GM23338 (cell line): ENCODE measurements around the gene DDTL.
"Not testable (repeated sequence)": the region's sequence is repeated elsewhere in the genome, so short reads cannot be mapped to it uniquely, and the experiment has no call there.

ENCODE experiments used
- CREB1 ChIP-seq: fragments of 250-450 bp; sonication (Bioruptor Pico); IDR thresholded peaks from 2 replicates; pipeline ENCODE4 v1.5.0; 2020; ENCODE audit warnings: low read depth, mild to moderate bottlenecking, moderate library complexity
- EZH2 ChIP-seq: fragments of 200-600 bp; sonication (generic); IDR thresholded peaks from one replicate; pipeline ENCODE4 v1.8.0; 2017; ENCODE audit warnings: antibody characterized with exemption, mild to moderate bottlenecking, low read depth; ENCODE audit not compliant: unreplicated experiment
- EZH2phosphoT487 ChIP-seq: fragments of 200-600 bp; sonication (generic); IDR thresholded peaks from one replicate; pipeline ENCODE4 v1.8.1; 2018; ENCODE audit warnings: antibody characterized with exemption; ENCODE audit not compliant: unreplicated experiment
- JUNB ChIP-seq: IDR thresholded peaks from one replicate; pipeline ENCODE4 v1.6.1; 2016; ENCODE audit warnings: antibody characterized with exemption; ENCODE audit not compliant: unreplicated experiment
- POLR2AphosphoS5 ChIP-seq: IDR thresholded peaks from 2 replicates; pipeline ENCODE4 v1.6.1; 2016; ENCODE audit warnings: antibody characterized with exemption, low read depth
- STAT1 ChIP-seq: IDR thresholded peaks from one replicate; pipeline ENCODE4 v1.6.1; 2016; ENCODE audit warnings: antibody characterized with exemption; ENCODE audit not compliant: unreplicated experiment
- ZNF331 ChIP-seq: fragments of 250-450 bp; sonication (Bioruptor Pico); IDR thresholded peaks from 2 replicates; pipeline ENCODE4 v1.5.0; 2020; ENCODE audit warnings: low read depth, mild to moderate bottlenecking, moderate library complexity
- TF ChIP-seq, protein P1 (sequence below), 2 experiments: fragments of 200-600 bp in 1 of 2; sonication (generic) in 1 of 2; conservative IDR thresholded peaks; 2 replicates each; pipeline versions ENCODE4 v1.5.1 to v1.6.1; 2016 to 2017; ENCODE audit warnings: antibody characterized with exemption in 2 of 2, low read depth in 2 of 2, mild to moderate bottlenecking in 2 of 2, moderate library complexity in 1 of 2
- TF ChIP-seq, protein P2 (sequence below): IDR thresholded peaks from one replicate; pipeline ENCODE4 v1.6.1; 2018; ENCODE audit warnings: antibody characterized with exemption; ENCODE audit not compliant: unreplicated experiment
- TF ChIP-seq, protein P3 (sequence below): fragments of 250-450 bp; sonication (Bioruptor Pico); IDR thresholded peaks from 2 replicates; pipeline ENCODE4 v1.5.0; 2020; ENCODE audit warnings: mild to moderate bottlenecking, moderate library complexity
- TF ChIP-seq, protein P4 (sequence below): IDR thresholded peaks from 2 replicates; pipeline ENCODE4 v1.6.1; 2016; ENCODE audit warnings: antibody characterized with exemption

DNA sequence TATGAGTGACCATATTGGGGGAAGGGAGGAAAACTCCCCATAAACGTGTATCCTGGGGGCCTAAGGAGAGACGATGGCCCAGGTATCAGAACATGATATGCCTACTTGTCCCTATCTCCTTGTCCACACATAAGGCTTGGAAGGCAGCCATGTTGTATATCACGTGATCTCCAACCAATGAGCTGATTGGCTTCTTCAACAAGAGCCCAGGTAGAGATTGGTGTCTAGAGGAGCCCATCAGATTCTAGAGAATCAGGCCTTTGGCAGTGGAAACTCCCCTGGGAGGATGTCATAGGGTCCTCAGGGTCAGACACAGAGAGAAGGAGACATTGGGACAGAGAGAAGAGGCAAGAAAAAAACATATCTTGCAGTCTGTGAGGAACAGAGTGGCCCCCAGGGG is 19.3 kb upstream of the DDTL start:
- TF ChIP-seq, protein P1, sequence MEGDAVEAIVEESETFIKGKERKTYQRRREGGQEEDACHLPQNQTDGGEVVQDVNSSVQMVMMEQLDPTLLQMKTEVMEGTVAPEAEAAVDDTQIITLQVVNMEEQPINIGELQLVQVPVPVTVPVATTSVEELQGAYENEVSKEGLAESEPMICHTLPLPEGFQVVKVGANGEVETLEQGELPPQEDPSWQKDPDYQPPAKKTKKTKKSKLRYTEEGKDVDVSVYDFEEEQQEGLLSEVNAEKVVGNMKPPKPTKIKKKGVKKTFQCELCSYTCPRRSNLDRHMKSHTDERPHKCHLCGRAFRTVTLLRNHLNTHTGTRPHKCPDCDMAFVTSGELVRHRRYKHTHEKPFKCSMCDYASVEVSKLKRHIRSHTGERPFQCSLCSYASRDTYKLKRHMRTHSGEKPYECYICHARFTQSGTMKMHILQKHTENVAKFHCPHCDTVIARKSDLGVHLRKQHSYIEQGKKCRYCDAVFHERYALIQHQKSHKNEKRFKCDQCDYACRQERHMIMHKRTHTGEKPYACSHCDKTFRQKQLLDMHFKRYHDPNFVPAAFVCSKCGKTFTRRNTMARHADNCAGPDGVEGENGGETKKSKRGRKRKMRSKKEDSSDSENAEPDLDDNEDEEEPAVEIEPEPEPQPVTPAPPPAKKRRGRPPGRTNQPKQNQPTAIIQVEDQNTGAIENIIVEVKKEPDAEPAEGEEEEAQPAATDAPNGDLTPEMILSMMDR (conservative IDR thresholded peaks at IDR 0.05; ENCODE audit: low read depth in 2 of 2), result not testable (repeated sequence)
- TF ChIP-seq, protein P2, sequence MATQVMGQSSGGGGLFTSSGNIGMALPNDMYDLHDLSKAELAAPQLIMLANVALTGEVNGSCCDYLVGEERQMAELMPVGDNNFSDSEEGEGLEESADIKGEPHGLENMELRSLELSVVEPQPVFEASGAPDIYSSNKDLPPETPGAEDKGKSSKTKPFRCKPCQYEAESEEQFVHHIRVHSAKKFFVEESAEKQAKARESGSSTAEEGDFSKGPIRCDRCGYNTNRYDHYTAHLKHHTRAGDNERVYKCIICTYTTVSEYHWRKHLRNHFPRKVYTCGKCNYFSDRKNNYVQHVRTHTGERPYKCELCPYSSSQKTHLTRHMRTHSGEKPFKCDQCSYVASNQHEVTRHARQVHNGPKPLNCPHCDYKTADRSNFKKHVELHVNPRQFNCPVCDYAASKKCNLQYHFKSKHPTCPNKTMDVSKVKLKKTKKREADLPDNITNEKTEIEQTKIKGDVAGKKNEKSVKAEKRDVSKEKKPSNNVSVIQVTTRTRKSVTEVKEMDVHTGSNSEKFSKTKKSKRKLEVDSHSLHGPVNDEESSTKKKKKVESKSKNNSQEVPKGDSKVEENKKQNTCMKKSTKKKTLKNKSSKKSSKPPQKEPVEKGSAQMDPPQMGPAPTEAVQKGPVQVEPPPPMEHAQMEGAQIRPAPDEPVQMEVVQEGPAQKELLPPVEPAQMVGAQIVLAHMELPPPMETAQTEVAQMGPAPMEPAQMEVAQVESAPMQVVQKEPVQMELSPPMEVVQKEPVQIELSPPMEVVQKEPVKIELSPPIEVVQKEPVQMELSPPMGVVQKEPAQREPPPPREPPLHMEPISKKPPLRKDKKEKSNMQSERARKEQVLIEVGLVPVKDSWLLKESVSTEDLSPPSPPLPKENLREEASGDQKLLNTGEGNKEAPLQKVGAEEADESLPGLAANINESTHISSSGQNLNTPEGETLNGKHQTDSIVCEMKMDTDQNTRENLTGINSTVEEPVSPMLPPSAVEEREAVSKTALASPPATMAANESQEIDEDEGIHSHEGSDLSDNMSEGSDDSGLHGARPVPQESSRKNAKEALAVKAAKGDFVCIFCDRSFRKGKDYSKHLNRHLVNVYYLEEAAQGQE, result not testable (repeated sequence)
- TF ChIP-seq EZH2phosphoT487; EZH2; POLR2AphosphoS5; STAT1; CREB1 (CRISPR knock-in tag); ZNF331; JUNB: not testable (repeated sequence)
- TF ChIP-seq, protein P3, sequence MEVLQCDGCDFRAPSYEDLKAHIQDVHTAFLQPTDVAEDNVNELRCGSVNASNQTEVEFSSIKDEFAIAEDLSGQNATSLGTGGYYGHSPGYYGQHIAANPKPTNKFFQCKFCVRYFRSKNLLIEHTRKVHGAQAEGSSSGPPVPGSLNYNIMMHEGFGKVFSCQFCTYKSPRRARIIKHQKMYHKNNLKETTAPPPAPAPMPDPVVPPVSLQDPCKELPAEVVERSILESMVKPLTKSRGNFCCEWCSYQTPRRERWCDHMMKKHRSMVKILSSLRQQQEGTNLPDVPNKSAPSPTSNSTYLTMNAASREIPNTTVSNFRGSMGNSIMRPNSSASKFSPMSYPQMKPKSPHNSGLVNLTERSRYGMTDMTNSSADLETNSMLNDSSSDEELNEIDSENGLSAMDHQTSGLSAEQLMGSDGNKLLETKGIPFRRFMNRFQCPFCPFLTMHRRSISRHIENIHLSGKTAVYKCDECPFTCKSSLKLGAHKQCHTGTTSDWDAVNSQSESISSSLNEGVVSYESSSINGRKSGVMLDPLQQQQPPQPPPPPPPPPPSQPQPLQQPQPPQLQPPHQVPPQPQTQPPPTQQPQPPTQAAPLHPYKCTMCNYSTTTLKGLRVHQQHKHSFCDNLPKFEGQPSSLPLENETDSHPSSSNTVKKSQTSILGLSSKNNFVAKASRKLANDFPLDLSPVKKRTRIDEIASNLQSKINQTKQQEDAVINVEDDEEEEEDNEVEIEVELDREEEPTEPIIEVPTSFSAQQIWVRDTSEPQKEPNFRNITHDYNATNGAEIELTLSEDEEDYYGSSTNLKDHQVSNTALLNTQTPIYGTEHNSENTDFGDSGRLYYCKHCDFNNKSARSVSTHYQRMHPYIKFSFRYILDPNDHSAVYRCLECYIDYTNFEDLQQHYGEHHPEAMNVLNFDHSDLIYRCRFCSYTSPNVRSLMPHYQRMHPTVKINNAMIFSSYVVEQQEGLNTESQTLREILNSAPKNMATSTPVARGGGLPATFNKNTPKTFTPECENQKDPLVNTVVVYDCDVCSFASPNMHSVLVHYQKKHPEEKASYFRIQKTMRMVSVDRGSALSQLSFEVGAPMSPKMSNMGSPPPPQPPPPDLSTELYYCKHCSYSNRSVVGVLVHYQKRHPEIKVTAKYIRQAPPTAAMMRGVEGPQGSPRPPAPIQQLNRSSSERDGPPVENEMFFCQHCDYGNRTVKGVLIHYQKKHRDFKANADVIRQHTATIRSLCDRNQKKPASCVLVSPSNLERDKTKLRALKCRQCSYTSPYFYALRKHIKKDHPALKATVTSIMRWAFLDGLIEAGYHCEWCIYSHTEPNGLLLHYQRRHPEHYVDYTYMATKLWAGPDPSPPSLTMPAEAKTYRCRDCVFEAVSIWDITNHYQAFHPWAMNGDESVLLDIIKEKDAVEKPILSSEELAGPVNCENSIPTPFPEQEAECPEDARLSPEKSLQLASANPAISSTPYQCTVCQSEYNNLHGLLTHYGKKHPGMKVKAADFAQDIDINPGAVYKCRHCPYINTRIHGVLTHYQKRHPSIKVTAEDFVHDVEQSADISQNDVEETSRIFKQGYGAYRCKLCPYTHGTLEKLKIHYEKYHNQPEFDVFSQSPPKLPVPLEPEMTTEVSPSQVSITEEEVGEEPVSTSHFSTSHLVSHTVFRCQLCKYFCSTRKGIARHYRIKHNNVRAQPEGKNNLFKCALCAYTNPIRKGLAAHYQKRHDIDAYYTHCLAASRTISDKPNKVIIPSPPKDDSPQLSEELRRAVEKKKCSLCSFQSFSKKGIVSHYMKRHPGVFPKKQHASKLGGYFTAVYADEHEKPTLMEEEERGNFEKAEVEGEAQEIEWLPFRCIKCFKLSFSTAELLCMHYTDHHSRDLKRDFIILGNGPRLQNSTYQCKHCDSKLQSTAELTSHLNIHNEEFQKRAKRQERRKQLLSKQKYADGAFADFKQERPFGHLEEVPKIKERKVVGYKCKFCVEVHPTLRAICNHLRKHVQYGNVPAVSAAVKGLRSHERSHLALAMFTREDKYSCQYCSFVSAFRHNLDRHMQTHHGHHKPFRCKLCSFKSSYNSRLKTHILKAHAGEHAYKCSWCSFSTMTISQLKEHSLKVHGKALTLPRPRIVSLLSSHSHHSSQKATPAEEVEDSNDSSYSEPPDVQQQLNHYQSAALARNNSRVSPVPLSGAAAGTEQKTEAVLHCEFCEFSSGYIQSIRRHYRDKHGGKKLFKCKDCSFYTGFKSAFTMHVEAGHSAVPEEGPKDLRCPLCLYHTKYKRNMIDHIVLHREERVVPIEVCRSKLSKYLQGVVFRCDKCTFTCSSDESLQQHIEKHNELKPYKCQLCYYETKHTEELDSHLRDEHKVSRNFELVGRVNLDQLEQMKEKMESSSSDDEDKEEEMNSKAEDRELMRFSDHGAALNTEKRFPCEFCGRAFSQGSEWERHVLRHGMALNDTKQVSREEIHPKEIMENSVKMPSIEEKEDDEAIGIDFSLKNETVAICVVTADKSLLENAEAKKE (CRISPR knock-in tag), result not testable (repeated sequence)
- TF ChIP-seq, protein P4, sequence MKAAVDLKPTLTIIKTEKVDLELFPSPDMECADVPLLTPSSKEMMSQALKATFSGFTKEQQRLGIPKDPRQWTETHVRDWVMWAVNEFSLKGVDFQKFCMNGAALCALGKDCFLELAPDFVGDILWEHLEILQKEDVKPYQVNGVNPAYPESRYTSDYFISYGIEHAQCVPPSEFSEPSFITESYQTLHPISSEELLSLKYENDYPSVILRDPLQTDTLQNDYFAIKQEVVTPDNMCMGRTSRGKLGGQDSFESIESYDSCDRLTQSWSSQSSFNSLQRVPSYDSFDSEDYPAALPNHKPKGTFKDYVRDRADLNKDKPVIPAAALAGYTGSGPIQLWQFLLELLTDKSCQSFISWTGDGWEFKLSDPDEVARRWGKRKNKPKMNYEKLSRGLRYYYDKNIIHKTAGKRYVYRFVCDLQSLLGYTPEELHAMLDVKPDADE, result not testable (repeated sequence)
